GM06990 (cell line): ENCODE results near the gene CAPZA1.

Source experiments
- DNase-seq: peaks from one replicate; pipeline ENCODE4 v3.0.0-alpha.2; 2011; ENCODE audit not compliant: insufficient read length; ENCODE audit errors: extremely low read depth
- H3K27me3 ChIP-seq: replicated peaks from 2 replicates; pipeline ENCODE4 v1.6.0; 2011; ENCODE audit warnings: low read length; ENCODE audit not compliant: control insufficient read depth, insufficient read depth
- H3K36me3 ChIP-seq: 2 replicates; pipeline ENCODE4 v1.5.1; 2011; ENCODE audit warnings: low read length; ENCODE audit not compliant: control insufficient read depth, insufficient read depth
- H3K4me3 ChIP-seq: replicated peaks from 2 replicates; pipeline ENCODE4 v1.5.1; 2011; ENCODE audit warnings: low read depth, mild to moderate bottlenecking, control low read depth, low read length
- TF ChIP-seq, protein P1 (sequence below): IDR thresholded peaks from 2 replicates; pipeline ENCODE4 v1.5.1; 2011; ENCODE audit warnings: low read length, control low read depth, mild to moderate bottlenecking, inconsistent platforms; ENCODE audit not compliant: insufficient read depth, poor library complexity, severe bottlenecking

CAPZA1 gene

DNA sequence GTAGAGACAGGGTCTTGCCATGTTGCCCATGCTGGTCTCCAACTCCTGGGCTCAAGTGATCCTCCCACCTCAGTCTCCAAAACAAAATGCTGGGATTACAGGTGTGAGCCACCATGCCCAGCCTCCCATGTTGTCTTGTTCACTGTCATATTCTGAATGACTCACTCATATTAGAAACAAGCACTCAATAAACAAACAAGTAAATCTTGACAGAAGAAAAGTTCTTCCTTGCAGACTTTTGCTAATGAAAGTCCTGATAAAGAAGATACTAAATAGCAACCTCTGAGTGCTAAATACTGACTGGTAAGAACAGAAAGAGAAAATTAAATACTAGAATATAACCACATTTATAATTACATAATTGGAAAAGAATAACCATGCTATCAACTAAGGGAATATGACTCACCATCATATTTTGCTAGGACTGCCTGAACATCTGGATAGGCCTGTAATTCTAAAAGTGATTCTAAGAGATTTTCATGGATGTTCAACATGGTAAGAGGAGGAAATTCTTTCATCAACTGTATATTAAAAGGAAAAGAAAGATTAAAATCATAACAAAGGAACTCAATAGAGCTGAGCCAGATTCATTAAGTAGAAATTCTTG lies 37.9 kb upstream of the CAPZA1 start:
- H3K4me3 ChIP-seq: no peak overlapping the region
- no peaks in the 10 kb centered on the region for H3K36me3 ChIP-seq
- no peaks in the 10 kb centered on the region for H3K27me3 ChIP-seq
- TF ChIP-seq, protein P1, sequence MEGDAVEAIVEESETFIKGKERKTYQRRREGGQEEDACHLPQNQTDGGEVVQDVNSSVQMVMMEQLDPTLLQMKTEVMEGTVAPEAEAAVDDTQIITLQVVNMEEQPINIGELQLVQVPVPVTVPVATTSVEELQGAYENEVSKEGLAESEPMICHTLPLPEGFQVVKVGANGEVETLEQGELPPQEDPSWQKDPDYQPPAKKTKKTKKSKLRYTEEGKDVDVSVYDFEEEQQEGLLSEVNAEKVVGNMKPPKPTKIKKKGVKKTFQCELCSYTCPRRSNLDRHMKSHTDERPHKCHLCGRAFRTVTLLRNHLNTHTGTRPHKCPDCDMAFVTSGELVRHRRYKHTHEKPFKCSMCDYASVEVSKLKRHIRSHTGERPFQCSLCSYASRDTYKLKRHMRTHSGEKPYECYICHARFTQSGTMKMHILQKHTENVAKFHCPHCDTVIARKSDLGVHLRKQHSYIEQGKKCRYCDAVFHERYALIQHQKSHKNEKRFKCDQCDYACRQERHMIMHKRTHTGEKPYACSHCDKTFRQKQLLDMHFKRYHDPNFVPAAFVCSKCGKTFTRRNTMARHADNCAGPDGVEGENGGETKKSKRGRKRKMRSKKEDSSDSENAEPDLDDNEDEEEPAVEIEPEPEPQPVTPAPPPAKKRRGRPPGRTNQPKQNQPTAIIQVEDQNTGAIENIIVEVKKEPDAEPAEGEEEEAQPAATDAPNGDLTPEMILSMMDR: no peak
- no peak for DNase-seq

DNA sequence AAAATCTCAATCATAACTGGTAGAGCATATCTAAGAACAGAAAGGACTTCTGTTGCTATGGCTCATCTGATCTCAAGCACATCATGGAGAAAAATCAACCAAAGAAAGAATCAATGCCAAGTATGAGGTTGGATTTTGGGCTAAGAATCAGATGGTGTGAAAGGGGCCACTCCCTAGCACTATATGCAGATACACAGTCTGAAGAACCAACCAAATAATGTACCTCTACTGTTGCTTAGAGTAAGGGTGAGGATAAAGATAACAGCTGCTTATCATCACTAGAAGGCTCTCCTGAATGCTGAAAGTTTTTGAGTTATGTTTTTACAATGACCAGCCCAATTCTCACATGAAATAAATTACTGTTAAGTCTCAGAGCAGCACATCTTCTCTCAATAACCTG lies 36.3 kb upstream of the CAPZA1 start:
- H3K36me3 ChIP-seq: no peaks in the 10 kb centered on the region
- TF ChIP-seq, protein P1: no peak
- no peak for DNase-seq

DNA sequence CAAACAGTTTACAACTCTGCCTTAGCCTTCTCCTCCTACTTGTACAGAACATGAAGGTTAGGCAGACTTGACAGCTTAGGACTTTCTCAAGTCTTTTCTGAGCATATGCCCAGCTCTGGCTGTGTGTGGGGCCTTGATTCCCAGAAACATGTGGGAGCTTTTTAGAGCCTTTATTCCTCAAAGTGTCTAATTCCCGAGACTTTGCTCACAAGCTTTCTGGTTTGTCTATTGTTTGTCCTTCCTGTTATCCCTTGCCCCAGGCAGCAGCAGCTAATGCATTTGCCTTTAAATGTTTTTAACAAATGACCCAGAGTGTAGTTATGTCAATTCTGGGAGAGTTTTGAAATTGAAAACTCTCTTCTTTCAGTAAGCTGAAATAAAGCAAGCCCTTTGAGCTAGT lies 29.9 kb upstream of the CAPZA1 start:
- Histone ChIP-seq H3K36me3 (no peaks in the 10 kb centered on the region), H3K27me3 (no peaks in the 10 kb centered on the region), H3K4me3 (no peak overlapping the region)
- TF ChIP-seq, protein P1: no peak
- no peak for DNase-seq

More for the DNA sequence above, 36.3 kb upstream of the CAPZA1 start:
- Histone ChIP-seq H3K4me3 (no peak overlapping the region), H3K27me3 (no peaks in the 10 kb centered on the region)

DNA sequence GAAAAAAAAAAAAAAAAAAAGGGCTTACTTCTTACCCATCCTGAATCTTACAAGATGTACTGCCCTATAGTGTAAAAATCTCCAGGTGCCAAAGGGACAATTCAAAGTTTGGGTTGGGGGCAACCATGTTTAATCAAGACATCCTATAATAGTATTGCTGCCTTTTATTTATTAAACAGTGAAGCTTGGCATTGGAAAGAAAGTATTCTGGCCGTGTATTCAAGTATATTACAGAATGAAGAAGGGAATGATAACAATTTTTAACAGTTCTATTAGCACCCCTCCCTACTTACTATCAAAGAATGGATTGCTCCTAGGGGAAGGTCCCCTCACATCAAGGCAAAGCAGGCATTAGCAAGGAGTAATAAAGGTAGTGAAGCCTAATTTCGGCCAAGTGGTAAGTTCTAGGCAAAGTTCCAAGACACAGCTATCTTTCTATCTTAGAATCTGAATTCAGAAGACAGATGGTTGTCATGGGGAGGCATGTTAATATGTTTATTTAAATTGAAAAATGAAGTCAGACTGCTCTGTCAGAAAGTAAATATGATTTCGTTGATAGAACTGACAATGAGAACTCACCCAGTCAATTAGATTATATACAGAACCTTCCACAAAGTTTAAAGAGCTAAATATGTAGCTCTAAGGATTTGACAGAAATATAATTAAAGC lies 25.3 kb upstream of the CAPZA1 start:
- TF ChIP-seq, protein P1: no peak
- no peak for DNase-seq
- no peaks in the 10 kb centered on the region for H3K36me3 ChIP-seq
- no peaks in the 10 kb centered on the region for H3K27me3 ChIP-seq
- H3K4me3 ChIP-seq: no peak overlapping the region

DNA sequence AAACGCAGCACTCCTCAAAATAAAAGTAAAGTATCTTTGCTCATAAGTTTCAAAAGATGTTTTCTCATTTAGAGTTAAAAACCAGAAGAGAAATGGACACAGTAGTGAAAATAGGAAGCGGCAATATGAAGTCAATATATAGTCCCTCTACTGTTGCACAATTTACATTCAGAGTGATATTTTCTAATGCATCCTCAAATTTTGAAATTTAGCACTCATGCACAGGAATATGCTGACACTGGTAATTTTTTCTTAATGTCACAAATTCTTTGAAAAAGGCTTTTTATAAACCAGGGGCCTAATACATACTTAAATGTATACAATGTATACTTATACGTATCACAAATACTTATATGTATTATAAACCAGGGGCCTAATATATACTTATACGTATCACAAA lies 20.2 kb upstream of the CAPZA1 start:
- DNase-seq: no peak
- Histone ChIP-seq H3K36me3 (no peaks in the 10 kb centered on the region; the same call in 1 of the 2 replicates), H3K4me3 (no peak overlapping the region), H3K27me3 (no peaks in the 10 kb centered on the region)
- TF ChIP-seq, protein P1: no peak
